HG03442 (cell line): Measurements from ENCODE around the gene RASGRP3.
"Not testable (repeated sequence)": the region's sequence is repeated elsewhere in the genome, so short reads cannot be mapped to it uniquely, and the experiment has no call there.

Experiments
- ATAC-seq: cut with Tn5 transposase; IDR thresholded peaks from one replicate; pipeline ENCODE4 v1.9.1; 2021; ENCODE audit warnings: mild to moderate bottlenecking, moderate library complexity; ENCODE audit not compliant: unreplicated experiment

RASGRP3 gene

DNA sequence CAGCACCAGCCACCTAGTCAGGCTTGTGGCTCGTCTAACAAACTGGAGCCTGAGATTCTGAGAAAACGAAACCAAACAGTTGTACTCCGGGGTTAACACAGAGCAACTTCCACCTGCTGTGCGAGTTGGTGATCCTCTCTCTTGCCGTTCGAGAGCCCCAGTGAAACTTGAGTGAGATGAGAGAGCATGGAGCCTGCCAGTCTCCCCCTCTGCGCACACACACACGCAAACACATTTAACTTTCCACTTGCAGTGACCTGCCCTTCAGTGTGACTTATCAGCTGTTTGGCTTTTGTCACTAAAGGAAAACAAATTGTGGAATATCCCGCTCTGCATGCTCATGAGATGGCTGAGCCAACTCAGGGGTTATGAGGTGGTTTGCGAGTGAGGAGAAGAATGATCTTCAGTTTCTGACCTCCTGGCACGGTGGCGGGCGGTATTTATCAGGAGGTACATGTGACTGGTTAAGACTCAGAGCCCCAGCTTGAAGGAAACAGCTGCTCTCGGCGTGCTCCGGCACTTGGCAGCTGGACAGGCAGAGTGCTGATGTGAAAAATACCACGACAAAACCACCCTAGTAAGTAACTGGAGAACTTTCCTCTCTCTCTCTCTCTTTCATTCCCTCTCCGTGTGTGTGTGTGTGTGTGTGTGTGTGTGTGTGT lies at the start of gene RASGRP3:
TSS of gene RASGRP3 (plus strand) at position 519 of the 662 bp plus-strand sequence. CDS start 38,488 bp downstream, outside the sequence.
- peak; percentile 43 for ATAC-seq

DNA sequence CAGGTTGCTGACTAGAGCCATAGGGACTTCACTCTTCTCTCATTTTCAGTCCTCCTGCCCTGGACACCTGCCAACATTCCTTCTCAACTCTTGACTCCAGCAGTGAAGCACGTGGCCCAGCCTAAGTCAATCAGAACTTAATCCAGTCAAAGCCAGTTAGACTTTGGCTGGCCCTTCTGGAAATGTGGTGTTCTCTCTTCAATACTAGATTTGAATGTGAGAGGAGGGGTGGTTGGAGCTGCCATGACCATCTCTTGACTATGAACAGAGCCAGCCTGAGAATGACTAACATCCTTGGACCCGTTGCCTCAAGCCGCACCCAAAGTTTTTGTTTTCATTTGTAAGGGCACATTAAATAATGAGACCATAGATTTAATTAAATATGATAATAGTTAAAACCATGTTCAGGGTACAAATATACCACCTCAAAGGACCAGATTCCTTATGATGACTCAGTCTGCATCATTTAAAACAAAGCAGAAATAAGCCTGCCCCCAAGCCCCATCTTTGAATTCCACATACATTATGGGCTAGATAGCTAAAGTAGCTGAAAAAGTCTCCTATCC lies 49.7 kb upstream of the RASGRP3 start:
- ATAC-seq: no peak

DNA sequence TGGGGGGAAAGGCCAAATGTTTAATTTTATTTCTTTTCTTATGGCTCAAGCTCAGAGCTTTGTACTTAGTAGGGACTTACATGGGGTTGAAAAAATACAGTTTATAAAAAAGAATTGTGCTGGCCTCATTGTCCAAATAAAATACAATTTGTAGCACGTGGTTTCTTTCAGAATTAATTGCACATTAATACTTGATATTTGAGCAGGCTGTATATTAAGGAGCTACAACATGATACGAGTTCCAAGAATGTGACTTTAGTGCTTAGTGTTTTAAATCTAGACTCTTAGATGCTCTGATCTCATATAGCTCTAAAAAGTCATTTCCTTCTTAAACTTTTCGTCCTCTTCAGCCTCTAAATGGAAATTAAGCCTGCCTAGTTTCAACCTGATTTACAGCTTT lies 46.4 kb upstream of the RASGRP3 start:
- no peak for ATAC-seq

GRCh38 chr2:33430856-33431255 lies 45.6 kb upstream of the RASGRP3 start:
- no peak for ATAC-seq

DNA sequence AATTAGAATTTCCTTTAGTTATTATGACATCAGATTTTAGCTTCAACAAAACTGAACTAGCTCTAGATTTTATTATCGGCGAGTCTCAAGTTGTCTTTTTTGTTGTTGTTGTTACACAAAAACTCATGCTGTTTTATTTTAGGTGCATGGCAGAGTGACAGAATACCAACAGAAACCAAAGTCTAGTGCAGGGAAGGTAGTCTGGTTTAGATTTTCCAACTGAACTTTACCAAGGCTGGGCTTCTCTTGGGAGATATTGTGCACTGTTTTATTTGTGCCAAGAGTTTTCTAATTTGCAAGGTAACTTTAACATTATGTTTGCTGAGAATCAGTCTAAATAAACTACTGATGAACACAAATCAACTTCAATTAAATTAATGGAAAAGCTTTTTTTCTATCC lies 43.6 kb upstream of the RASGRP3 start:
- no peak for ATAC-seq

DNA sequence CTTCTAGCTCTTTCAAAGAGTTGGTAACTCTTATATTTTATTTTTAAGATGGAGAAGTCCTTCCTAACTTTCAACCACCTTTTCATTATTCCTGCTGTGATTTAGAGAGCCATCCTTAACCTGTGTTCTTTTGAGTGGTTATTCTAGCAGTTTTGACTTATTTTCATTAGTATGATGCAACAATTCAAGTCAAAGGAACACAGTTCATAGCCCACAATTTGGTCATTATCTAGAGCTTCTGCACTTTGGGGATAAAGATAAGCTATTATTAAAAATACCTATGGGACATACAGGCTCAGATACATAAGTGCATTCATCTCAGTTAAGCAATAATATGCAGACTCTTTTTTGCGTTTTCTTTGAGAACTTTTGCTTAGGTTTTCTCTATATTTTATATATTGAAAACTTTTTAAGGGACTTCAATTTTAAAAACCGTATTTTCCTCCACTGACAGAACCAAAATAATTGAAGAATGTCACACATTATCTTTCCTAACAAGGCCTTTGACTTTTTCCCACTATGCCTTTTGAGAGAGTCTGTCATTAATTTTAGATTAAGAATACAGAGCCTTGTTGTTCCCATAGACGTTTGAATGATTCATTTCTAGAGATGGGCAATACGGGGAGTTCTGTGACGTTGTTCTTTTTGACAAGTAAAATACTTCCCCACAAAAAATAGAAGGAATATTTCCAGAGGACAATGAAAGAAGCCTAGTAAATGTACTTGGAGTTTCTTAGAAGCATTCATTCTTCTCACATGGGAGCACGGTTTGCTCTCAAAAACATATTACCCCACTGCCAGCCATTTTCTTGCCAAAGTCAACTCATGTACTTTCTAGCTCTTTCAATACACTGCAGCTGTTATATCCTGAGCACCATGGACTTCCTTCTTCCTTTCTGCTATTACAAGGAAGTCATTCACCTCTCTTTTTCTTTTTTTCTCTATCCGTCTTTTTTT lies 42.9 kb upstream of the RASGRP3 start:
- no peak for ATAC-seq

DNA sequence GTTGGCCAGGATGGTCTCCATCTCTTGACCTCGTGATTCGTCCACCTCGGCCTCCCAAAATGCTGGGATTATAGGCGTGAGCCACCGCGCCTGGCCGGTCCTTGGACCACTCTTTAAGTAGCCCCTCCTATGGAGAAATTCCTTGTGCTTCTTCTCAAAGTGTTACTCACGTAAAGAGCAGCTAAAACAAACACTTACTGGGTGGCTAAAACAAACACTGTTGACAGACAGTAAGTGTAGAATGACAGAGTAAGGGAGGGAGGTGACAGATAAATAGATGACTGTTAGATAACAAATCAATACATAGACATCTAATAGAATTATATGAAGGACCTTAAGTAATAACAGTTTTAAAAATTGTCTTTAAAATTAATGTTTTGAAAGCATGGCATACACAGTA lies 40.9 kb upstream of the RASGRP3 start:
- ATAC-seq: no peak

GRCh38 chr2:33436083-33436482 lies 40.4 kb upstream of the RASGRP3 start:
- ATAC-seq: no peak

DNA sequence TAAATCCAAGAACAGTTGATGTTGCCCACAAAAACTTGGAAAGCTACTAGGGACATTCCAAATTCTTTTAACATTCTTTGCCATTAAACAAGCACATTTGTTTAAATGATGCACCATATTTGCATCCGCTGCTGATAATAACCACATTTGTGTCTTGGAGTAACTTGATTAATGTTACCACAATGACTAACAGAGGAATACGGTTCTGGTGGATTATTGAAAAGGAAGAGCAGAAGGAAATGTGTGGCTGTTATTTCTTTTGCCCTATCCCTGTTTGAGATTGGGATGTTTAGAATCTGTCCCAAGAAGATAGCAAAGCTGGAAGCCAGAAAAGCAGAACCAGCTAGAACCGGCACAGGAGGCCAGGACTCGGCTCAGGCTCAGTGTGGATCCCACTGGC lies 39.2 kb upstream of the RASGRP3 start:
- ATAC-seq: no peak

DNA sequence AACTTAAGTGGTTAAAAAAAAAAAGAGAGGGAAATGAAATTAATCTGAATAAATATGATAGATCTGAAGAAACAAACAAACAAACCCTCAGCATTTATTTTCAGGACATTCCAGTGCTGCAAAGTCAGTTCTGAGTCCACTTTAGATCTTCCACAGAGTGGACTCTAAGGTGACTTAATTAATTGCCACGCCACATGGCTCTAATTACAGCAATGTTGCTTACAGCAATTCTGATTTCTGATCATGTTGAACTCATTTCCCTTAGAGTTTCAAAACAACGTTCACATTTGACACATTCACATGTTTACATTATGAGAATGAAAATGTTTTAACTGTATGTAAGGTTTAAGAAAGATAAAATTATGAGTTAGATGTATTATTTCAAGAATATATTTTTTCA lies 38.6 kb upstream of the RASGRP3 start:
- ATAC-seq: no peak

DNA sequence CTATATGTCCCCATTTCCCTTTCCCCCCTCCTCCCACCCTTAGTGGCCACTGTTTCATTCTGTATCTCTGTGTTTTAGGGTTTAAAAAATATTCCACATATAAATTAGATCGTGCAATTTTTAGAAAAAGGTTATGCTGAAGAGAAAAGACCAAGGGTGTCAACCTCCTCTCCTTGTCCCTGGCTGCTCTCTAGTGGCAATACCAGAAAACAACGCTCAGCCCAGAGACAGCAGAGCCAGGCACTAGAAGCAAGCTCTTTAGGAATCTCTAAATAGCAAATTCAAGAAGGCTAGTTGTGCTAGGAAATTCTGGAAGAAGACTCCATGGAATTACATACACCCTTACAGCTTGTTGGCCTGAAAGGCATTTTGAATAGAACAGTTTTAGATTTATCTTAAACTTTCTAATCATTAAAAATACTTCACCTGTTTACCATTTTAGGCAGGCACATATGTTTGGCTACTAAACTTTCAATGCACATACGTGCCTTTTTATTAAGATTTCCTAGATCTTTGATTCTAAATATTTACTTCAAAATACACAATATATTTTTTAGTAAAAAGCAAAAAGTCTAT lies 35.1 kb upstream of the RASGRP3 start:
- ATAC-seq: peak; percentile 78

GRCh38 chr2:33442052-33442451 lies 34.4 kb upstream of the RASGRP3 start:
- not testable (repeated sequence) for ATAC-seq

DNA sequence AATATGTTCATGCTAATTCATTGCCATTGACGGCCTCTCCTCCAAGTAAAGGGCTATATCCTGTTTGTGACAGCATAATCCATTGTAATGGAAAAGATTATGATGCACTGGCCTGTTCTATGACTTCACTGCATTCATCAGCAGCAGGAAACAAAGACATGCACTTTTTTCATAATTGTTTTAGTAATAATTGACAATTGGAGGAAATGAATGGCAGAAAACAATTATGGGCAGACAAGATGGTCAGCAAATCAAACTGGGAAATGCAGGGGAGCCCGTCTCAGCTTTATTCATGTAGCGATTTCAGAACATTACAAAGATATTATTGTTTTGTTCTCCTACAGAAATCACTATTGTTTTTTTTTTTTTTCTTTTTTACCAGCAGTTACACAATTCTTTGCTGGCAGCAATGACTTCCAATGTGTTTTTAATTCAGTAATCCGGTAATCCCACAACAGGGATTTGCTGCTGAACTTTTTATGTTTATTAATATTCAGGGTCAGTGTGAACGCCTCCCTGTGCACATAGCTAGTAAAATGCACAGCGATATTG lies 33.8 kb upstream of the RASGRP3 start:
- no peak for ATAC-seq

DNA sequence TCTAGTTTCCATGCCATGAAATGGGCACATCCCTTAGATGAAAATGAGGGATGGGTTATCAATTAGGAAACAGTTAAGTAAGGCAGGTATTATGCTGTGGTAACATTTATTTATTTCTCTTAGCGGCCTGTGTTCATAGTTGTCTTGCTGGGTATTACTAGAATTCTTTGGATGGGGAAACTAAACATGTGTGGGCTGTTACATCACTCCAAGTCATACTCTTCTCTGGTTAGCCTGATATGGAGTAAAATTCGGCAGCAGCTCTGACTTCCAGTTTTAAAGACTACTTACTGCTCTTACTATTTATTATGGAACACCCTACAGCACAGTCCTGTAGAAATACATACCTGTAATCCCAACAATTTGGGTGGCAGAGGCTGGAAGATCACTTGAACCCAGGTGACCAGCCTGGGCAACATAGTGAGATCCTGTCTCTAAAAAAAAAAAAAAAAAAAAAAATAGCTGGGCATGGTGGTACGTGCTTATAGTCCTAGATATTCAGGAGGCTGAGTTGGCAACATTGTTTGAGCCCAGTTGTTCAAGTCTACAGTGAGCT lies 33.1 kb upstream of the RASGRP3 start:
- ATAC-seq: no peak

DNA sequence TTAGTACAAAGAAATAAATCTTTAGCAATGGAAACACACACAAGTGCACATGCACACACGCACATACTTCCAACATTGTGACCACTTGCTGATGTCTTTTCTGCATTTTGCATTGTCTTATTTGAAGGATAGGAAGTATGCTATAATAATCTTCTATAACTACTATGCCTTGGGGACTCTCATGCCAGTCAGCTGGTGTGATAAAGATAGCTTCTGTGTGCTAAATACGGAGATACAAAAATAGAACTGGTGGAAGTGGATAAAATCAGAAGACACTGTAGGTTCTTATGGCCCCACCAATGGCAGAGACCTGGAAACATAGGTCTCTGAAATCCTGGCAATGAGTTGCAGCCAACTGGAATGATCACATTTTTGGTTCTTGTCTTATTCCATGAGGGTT lies 31.5 kb upstream of the RASGRP3 start:
- ATAC-seq: no peak

DNA sequence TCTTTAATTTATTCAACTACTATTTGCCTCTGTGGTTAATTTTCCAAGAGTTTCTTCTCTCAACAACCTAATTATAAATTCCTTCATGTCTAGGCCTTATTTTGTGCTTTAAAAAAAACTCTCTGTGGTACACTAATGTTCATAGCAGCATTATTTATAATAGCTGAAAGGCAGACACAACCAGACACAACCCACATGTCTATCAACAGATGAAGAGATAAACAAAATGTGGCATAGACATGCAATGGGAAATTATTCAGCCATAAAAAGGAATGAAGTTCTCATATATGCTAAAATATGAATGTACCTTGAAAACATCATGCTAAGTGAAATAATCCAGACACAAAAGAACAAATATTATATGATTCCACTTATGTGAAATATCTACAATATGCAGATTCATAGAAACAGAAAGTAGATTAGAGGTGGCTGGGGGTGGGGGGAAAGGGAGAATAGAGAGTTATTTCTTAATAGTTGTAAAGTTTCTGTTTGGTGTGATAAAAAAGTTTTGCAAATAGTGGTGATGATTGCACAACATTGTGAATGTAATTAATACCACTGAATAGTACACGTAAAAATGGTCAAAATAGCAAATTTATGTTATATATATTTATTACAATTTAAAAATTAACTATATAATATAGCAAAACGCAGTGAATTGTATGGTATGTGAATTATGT lies 28.1 kb upstream of the RASGRP3 start:
- no peak for ATAC-seq

GRCh38 chr2:33451214-33451613 lies 25.2 kb upstream of the RASGRP3 start:
- no peak for ATAC-seq

GRCh38 chr2:33451825-33452224 lies 24.6 kb upstream of the RASGRP3 start:
- no peak for ATAC-seq

GRCh38 chr2:33452545-33452944 lies 23.9 kb upstream of the RASGRP3 start:
- ATAC-seq: no peak

GRCh38 chr2:33453905-33454479 lies 22.5 kb upstream of the RASGRP3 start:
- no peak for ATAC-seq
